WERI-Rb-1 (cell line): ENCODE results near the gene VASN.

Source experiments
- DNase-seq: peaks from one replicate; pipeline ENCODE4 v3.0.0-alpha.2; 2020
- H3K27ac ChIP-seq: fragments of 250-450 bp; sonication (Bioruptor Pico); 2 replicates; pipeline ENCODE4 v1.5.1; 2020; ENCODE audit warnings: mild to moderate bottlenecking, moderate library complexity
- H3K27me3 ChIP-seq: fragments of 250-450 bp; sonication (Bioruptor Pico); 2 replicates; pipeline ENCODE4 v1.5.1; 2021; ENCODE audit warnings: mild to moderate bottlenecking, low read depth, moderate library complexity; ENCODE audit not compliant: insufficient read depth, severe bottlenecking
- H3K36me3 ChIP-seq: fragments of 250-450 bp; sonication (Bioruptor Pico); 2 replicates; pipeline ENCODE4 v1.5.1; 2020; ENCODE audit warnings: mild to moderate bottlenecking, moderate library complexity
- H3K4me3 ChIP-seq: 2 replicates; pipeline ENCODE4 v1.5.1; 2011; ENCODE audit warnings: low read depth, mild to moderate bottlenecking, control low read depth, low read length
- H3K9me3 ChIP-seq: fragments of 250-450 bp; sonication (Bioruptor Pico); 2 replicates; pipeline ENCODE4 v1.5.1; 2021; ENCODE audit warnings: mild to moderate bottlenecking, moderate library complexity; ENCODE audit not compliant: severe bottlenecking
- TF ChIP-seq, protein P1 (sequence below): IDR thresholded peaks from 2 replicates; pipeline ENCODE4 v1.5.1; 2011; ENCODE audit warnings: low read depth, mild to moderate bottlenecking, control low read depth, inconsistent platforms, low read length

The VASN gene

DNA sequence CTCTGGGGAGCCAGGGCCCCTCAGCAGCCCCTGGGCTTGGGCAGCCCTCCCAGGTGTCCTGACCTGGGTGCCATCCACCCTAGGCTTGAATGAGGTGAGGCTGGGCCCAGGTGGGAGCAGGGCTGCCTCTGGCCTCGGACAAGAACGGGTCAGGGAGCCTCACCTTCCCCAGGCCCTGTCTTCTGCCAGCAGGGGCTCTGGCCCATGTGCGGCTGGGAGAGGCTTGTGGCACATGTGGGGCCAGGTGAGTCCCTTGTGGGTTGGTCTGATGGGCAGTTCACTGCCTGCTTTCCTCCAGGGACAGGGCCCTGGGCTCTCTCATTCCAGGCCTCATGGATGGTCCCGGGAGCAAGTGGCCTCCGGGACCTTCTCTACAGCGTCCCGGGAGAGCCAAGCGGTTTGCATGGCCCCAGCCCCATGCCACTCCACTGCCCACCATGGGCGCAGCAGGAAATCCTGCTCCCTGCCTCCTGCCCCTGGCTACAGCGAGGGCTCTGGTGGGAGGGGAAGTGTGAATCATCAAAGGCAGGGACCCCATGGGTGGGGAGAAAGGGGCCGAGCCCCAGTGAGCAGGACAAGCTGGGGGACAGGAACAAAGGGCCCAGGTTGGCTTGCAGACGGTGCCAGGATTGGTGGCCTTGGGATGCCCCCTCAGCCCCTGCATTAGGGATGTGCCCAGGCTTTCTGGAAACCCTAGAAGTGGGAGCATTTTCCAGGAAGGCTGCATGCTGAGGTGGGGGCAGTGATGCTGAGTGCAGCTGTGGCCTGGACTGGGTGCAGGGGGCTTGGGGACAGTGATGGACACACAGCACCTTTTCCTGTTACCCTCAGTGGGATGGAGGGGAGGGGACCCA, 12.2 kb downstream of the VASN start:
- no peaks in the 10 kb centered on the region for H3K36me3 ChIP-seq
- no peaks in the 10 kb centered on the region for H3K27me3 ChIP-seq
- no peak for DNase-seq
- TF ChIP-seq, protein P1, sequence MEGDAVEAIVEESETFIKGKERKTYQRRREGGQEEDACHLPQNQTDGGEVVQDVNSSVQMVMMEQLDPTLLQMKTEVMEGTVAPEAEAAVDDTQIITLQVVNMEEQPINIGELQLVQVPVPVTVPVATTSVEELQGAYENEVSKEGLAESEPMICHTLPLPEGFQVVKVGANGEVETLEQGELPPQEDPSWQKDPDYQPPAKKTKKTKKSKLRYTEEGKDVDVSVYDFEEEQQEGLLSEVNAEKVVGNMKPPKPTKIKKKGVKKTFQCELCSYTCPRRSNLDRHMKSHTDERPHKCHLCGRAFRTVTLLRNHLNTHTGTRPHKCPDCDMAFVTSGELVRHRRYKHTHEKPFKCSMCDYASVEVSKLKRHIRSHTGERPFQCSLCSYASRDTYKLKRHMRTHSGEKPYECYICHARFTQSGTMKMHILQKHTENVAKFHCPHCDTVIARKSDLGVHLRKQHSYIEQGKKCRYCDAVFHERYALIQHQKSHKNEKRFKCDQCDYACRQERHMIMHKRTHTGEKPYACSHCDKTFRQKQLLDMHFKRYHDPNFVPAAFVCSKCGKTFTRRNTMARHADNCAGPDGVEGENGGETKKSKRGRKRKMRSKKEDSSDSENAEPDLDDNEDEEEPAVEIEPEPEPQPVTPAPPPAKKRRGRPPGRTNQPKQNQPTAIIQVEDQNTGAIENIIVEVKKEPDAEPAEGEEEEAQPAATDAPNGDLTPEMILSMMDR = no peak
- H3K27ac ChIP-seq = no peak overlapping the region
- H3K9me3 ChIP-seq = no peaks in the 10 kb centered on the region
- no peak overlapping the region for H3K4me3 ChIP-seq

DNA sequence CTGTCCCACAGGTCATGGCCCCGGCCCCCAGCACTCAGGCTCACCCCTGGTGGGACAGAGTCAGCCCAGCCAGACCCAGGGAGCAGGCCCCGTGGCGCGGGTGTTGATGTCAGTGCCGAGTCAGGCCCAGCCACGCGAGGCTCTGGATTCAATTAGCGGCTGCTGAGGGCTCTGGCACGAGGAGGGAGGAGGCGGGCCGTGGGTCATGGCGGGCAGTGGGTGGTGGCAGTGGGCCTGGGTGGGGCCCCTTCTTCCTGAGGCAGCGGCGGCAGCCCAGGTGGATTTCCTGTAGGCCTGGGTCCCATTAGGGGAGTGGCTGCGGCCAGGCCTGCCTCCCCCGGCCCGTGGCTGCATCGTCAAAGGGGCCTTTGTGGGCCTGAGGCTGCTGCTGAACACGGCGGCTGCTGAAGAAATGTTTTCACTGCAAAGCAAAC, 12.9 kb downstream of the VASN start:
- no peak for DNase-seq
- Histone ChIP-seq H3K4me3 (no peak overlapping the region), H3K27me3 (no peaks in the 10 kb centered on the region), H3K9me3 (no peaks in the 10 kb centered on the region), H3K27ac (no peak overlapping the region), H3K36me3 (no peaks in the 10 kb centered on the region)
- TF ChIP-seq, protein P1 = no peak

DNA sequence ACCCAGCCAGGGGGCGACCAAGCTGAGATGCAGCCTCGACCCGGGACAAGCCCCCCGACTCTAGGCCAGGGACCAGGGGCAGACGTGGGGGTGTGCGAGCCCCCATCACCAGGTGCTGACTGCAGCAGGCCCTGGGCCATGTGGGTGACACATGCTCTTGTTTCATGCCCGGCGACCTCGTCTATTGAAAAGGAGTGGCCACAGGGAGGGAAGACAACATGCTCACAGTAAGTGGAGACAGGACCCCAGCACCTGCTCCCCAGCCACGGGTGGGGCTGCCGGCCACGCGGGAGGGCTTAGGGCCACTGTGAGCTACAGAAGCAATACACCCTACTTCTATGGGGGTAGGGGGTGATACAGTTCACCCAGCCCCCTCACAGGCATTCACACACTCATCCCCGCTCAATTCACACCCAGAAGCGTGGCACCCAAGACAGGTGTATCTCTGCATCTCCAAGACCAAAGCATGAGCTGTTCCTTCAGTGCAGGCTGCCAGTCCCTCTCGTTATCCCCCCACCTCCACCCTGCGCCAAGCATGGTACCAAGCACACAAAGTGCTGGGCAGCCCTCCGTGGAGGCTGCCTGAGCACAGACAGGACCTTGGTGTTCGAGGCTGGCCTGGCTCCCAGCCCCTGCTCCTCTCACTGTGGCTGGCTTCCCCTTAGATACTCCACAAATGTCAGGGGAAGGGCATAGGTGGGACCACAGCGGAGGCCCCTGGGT, 13.6 kb downstream of the VASN start:
- H3K9me3 ChIP-seq = no peaks in the 10 kb centered on the region
- no peaks in the 10 kb centered on the region for H3K36me3 ChIP-seq
- DNase-seq = no peak
- TF ChIP-seq, protein P1 = no peak
- H3K4me3 ChIP-seq = no peak overlapping the region
- no peak overlapping the region for H3K27ac ChIP-seq
- H3K27me3 ChIP-seq = no peaks in the 10 kb centered on the region

DNA sequence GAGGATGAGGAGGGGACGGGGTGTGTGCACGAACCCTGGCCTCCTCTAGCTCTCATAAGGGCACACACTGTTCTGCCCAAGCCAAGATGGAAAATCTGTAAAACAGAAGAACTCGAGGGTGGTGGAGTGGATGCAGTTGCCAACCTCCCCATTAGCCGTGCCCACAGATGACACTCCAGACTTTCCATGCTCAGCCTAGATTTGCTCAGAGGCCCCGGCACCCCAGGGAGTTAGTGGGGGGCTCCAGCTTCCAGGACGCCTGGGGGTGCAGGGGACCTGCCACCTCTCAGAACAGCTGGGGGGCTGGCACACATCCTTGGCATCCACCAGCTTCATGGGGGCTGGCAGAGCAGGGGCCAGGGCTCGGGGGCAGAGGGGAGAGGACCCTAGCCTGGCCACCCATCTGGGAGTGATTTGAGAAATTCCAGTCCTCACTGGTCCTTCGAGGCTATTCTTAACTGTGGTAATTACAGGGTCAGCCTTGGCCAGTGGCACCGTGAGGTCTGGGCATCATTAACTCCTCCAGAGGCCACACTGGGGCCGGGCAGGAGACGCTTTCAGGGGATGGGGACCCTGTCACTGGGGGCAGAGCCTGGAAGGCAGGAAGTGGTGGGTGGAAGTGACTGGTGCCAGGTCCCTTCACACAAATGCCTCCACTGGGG, 14.3 kb downstream of the VASN start:
- Histone ChIP-seq H3K36me3 (no peaks in the 10 kb centered on the region), H3K27me3 (no peaks in the 10 kb centered on the region), H3K4me3 (no peak overlapping the region), H3K9me3 (no peaks in the 10 kb centered on the region), H3K27ac (no peak overlapping the region)
- TF ChIP-seq, protein P1 = no peak
- DNase-seq = no peak

DNA sequence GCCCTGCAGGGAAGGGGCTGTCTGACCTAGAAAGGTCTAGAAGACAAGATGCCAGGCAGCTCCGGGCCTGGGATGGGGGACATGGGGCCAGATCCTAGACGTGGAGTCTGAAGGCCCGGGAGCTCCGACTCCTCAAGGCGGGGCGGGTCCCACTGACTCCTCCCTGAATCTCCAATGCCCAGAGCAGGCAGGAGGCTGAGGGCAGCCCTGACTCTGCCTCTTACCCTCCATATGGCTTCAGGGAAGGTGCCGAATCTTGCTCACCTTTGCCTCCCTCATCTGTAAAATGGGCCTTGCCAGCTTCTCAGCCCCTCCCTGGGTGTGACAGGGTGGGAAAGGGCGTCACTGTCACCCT, 14.8 kb downstream of the VASN start:
- no peaks in the 10 kb centered on the region for H3K9me3 ChIP-seq
- no peak overlapping the region for H3K27ac ChIP-seq
- no peak for DNase-seq
- TF ChIP-seq, protein P1 = no peak
- H3K4me3 ChIP-seq = no peak overlapping the region
- no peaks in the 10 kb centered on the region for H3K27me3 ChIP-seq
- no peaks in the 10 kb centered on the region for H3K36me3 ChIP-seq
